ENCODE results near the gene MEI4. TPM values are rescaled to one million over a fixed set of nuclear protein-coding genes. Genes with fewer than 3 reads are reported as not detected.

Gene MEI4
- total RNA-seq, 1 donor from 2014 or later = not detected

- H3K27me3 ChIP-seq (ENCODE audit: low read depth) = no peaks in the 10 kb centered on the region
- no peak for ATAC-seq
These were observed 111.5 kb downstream of the MEI4 start for GRCh38 chr6:77764364-77764763.

GRCh38 chr6:77773157-77773822, 120.5 kb downstream of the MEI4 start:
- no peak for ATAC-seq
- no peak for DNase-seq
- Histone ChIP-seq H3K27me3 (ENCODE audit: low read depth) (no peaks in the 10 kb centered on the region), H3K4me3 (no peak overlapping the region), H3K4me1 (no peaks in the 10 kb centered on the region), H3K36me3 (no peaks in the 10 kb centered on the region), H3K9me3 (no peaks in the 10 kb centered on the region), H3K27ac (no peak overlapping the region)
- intact Hi-C loops (cut with DNase I) = no loop called here
- TF ChIP-seq CTCF (IDR thresholded peaks at IDR 0.05) = no peak

More at GRCh38 chr6:77764364-77764763, 111.5 kb downstream of the MEI4 start:
- no peak overlapping the region for H3K4me3 ChIP-seq
- DNase-seq = no peak
- H3K36me3 ChIP-seq = no peaks in the 10 kb centered on the region
- intact Hi-C loops (cut with DNase I) = no loop called here
- no peak overlapping the region for H3K27ac ChIP-seq
- TF ChIP-seq CTCF (IDR thresholded peaks at IDR 0.05) = no peak
- H3K9me3 ChIP-seq = no peaks in the 10 kb centered on the region
- no peaks in the 10 kb centered on the region for H3K4me1 ChIP-seq

- Histone ChIP-seq H3K27ac (no peak overlapping the region), H3K9me3 (no peaks in the 10 kb centered on the region), H3K27me3 (ENCODE audit: low read depth) (no peaks in the 10 kb centered on the region), H3K4me3 (no peak overlapping the region), H3K4me1 (no peaks in the 10 kb centered on the region), H3K36me3 (no peaks in the 10 kb centered on the region)
- DNase-seq = no peak
- intact Hi-C loops (cut with DNase I) = no loop called here
- no peak for TF ChIP-seq CTCF (IDR thresholded peaks at IDR 0.05)
- no peak for ATAC-seq
These were observed 121.6 kb downstream of the MEI4 start for GRCh38 chr6:77774457-77774856.

GRCh38 chr6:77776441-77776840, 123.6 kb downstream of the MEI4 start:
- ATAC-seq (no peak), DNase-seq (no peak)
- Histone ChIP-seq H3K27ac (no peak overlapping the region), H3K4me3 (no peak overlapping the region), H3K9me3 (no peaks in the 10 kb centered on the region), H3K27me3 (ENCODE audit: low read depth) (no peaks in the 10 kb centered on the region), H3K36me3 (no peaks in the 10 kb centered on the region), H3K4me1 (no peaks in the 10 kb centered on the region)
- no peak for TF ChIP-seq CTCF (IDR thresholded peaks at IDR 0.05)
- intact Hi-C loops (cut with DNase I) = no loop called here

- intact Hi-C loops (cut with DNase I) = no loop called here
- TF ChIP-seq CTCF (IDR thresholded peaks at IDR 0.05) = no peak
- Histone ChIP-seq H3K9me3 (no peaks in the 10 kb centered on the region), H3K4me1 (no peaks in the 10 kb centered on the region), H3K27ac (no peak overlapping the region), H3K4me3 (no peak overlapping the region), H3K36me3 (no peaks in the 10 kb centered on the region), H3K27me3 (ENCODE audit: low read depth) (no peaks in the 10 kb centered on the region)
- DNase-seq = no peak
- no peak for ATAC-seq
These were observed 125.7 kb downstream of the MEI4 start for GRCh38 chr6:77778527-77778926.
